HG02623 (cell line): ENCODE data around the gene TNFSF15.

Experiments
- ATAC-seq: cut with Tn5 transposase; IDR thresholded peaks from one replicate; pipeline ENCODE4 v1.9.1; 2021; ENCODE audit warnings: moderate library complexity; ENCODE audit not compliant: unreplicated experiment

Gene TNFSF15

DNA sequence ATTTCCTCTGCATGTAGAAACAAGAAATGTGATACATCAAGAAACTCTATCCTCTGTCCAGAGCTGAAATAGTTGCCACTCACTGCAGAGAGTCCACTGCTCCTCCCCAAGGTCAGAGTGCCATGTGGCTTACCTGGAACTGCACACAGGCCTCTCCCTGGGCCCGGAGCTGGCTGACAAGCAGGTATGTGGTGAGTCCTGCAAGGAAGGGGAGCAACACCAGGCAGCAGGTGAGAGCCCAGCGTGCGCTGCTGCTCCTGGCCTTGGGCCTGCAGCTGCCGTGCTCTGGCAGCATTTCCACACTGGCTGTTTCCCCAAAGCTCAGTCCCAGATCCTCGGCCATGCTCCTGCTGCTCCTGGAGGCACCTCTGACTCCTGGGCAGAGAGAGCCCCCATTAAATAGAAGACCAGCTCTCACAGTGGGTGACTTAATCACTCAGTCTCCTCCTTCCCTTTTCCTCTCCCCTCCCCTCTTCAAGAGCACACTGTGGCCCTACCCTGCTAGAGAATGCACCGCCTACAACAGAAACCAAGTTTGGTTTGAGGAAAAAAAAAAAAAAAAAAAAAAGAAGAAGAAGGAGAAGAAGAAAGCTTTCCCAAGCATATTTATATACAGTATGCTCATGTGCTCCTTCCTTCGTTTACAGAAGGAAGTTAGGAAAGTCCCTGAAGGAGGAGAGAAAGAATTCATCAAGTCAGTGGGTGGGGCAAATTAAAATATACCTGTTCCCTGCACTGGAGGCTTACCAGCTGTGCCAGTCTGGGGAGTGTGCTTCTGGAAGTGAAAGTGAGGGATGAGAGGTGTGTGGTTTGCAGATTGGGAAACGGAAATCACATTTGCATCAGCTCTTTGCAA is at the start of gene TNFSF15:
TSS of gene TNFSF15 (minus strand) at position 370 of the 856 bp plus-strand sequence. CDS start at position 343, 27 bp downstream.
- ATAC-seq = peak; percentile 96

DNA sequence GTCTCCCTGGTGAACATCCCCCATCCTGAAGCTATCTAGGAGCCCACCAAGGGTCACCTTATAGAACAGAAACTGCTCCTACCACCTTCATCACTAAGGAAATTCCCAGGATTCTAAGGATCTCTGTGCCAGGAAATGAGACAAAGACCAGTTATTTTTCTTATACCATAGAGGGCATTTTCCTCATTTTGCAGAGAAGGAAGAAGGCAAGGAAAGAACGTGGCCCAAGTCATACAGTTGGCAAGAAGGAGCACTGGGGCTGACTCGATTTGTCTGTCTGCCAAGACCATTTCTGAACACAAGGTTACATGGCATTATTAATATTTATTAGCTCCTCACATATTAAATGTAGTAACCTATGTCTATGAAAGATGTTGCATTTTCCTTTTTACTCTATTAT is 49.6 kb upstream of the TNFSF15 start:
- no peak for ATAC-seq

DNA sequence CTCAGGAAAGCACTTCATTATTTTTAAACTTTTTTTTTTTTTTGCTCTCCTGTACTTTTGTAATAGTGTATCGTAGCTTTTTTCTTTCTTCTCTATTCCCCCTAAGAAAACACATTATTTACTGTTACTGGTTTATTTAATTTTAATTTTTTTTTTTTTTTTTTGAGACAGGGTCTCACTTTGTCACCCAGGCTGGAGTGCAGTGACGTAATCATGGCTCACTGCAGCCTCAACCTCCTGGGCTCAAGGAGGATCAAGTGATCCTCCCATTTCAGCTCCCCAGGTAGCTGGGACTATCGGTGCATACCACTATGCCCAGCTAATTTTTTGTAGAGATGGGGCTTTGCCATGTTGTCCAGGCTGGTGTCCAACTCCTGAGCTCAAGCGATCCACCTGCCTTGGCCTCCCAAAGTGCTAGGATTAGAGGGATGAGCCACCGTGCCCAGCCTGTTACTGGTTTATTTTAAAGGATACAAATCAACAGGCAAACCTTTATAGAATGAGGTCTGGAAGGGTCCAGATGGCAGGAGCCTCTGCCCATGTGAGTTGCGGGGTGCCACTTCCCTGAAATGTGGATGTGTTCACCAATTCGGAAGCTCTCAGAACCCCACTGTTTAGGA is 49.0 kb upstream of the TNFSF15 start:
- ATAC-seq = no peak

DNA sequence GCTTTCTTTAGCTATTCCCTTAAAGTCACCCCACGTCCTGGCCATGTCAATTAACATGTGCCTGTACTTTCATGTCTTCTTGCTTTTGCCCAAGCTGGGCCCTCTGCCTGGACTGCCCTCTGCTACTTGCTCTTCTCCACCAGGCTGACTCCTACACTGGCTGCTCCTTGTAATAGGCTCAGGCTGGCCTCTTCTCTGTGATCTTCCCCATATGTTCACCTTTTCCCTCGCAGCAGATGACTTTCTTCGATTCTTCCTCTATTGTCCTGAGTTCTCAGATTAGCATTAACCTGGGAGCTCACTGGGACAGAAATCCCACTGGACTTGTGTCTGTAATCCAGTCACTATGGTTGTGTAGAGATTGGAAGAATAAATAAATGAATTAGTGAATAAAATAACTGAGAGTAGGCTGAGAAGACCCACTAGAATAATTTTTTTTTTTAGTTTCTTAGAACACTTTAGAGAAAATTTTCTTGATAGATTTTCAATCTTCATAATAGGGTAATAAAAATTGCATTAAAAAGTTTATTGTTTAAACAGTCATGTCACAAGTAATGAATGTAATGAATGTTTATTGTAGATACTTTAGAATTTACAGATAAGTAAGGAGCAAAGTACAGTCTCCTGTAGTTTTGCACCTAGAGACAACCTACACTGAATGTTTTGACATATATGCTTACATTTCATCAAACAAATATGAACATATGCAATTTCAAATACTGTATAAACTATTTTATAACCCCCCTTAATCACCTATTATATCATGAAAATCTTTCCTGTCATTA is 47.4 kb upstream of the TNFSF15 start:
- no peak for ATAC-seq

DNA sequence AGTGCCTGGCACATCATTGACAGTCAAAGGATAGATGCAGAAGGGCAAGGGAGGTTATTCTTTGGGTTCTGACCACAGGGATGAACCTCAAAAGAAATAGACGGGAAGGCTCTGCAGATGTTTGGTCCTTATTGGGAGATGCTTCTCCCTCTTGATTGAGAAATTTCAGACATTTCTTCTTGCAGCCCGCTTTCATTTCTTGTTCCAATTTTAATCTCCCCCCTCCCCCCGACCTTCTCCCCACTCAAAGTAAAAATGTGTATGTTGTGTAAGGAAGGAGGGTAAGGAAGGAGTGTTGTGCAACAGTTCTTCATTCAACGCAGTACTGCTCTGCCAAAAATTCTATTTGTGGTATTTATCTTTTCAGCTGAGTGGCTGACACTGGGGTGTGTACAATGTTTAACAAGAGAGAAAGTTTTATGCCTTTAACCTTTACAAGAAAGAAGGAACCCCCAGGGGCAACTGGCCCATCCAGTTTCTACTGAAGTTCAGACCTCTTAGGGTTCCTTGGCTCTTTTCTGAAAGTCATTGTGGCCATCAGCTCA is 46.3 kb upstream of the TNFSF15 start:
- ATAC-seq = no peak

DNA sequence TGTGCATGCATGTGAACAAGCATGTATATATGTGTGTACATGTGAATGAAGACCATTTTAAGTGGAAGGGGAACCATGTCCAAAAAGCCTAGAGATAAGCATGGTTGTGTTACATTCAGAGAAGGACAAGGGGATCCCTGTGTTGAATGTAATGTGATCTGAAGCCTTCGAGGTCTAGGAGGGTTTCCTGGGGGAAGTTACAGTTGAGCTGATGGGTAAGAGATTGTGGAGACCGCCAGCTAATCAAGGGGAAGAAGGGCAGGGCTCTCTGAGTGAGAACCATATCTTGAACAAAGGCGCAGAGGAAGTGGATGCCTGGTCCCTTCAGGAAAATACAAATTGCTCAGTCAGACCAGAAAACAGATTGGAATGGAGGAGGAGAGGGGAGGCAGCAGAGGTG is 45.5 kb upstream of the TNFSF15 start:
- no peak for ATAC-seq

DNA sequence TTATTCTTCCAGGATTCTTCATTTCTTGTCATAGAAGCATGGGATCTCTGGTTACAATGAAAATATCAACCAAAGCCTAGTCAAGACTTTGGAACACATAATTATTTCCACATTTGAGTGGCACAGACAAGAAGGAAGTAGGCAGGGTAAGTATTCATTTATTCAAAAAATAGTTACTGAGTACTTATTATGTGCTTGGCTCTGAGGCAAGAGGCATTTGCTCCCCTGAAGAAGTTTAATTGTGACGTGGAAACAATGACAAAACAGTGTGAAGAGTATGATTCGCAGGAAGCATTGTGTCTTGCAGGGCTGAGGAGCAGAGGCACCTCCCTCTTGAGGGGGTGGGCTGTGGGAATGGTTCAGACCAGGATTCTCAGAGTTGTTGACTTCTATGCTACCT is 45.0 kb upstream of the TNFSF15 start:
- no peak for ATAC-seq

DNA sequence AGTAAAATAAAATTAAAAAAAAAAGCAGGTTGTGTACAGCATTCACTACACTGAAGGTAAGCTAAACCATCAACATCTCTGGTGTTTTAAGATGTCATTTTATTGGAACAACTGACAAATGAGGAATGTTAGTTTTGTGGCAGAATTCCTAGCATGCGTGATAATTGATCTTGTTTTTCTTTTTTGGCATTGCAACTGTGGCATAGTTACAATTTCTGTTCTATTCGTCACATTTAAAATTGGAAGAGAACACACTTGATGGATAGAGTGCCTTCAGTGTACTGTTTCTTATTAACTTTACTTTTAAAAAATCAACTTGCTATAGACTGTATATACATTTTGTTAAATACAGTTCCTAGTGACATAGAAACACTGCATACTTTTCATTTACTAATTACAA is 43.6 kb upstream of the TNFSF15 start:
- ATAC-seq = no peak

DNA sequence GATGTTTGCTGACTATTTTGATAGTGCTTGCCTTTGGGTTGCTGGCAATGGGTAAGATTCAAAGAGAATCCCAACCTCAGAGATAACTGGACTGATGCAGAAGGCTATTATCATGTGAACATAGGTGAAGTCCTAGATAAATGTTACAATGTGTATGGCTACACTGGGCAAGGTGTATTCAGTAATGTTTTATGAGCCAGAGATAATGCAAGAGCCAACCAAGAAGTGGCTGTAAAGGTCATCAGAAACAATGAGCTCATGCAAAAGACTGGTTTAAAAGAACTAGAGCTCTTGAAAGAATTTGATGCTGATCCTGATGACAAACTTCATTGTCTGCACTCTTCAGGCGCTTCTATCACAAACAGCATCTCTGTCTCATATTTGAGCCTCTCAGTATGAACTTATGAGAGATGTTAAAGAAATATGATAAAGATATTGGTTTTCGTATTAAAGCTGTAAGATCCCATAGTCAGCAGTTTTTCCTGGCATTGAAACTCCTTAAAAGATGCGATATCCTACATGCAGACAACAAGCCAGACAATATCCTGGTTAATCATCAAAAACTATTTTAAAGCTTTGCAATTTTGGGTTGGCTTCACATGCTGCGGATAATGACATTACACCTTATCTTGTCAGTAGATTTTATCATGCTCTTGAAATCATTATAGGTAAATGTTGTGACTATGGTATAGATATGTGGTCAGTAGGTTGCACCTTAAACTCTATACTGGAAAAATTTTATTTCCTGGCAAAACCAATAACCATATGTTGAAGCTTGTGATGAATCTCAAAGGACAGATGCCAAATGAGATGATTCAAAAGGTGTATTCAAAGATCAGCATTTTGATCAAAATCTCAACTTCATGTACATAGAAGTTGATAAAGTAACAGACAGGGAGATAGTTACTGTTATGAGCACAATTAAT is 41.9 kb upstream of the TNFSF15 start:
- no peak for ATAC-seq

DNA sequence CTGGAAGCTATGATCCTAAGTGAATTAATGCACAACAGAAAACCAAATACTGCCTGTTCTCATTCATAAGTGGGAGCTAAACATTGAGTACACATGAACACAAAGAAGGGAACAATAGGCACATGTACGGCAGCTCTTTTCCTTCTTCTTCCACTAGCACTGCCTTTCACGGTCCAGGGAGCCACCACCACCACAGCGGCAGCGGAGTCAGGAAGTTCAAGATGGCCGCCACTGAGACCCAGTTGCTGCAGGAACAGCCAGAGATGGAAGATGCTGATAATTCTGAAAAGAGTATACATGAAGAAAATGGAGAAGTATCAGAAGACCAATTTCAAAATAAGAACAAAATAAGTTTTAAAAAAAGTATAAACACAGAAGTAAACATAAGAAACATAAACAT is 39.5 kb upstream of the TNFSF15 start:
- ATAC-seq = no peak

DNA sequence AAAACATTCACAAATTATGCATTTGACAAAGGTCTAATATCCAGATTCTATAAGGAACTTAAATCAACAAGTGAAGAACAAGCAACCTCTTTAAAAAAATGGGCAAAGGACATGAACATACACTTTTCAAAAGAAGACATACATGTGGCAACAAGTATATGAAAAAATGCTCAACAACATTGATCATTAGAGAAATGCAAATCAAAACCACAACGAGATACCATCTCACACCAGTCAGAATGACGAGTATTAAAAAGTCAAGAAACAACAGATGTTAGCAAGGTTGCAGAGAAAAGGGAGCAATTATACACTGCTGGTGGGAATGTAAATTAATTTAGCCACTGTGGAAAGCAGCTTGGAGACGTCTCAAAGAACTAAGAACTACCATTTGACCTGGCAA is 38.9 kb upstream of the TNFSF15 start:
- no peak for ATAC-seq

DNA sequence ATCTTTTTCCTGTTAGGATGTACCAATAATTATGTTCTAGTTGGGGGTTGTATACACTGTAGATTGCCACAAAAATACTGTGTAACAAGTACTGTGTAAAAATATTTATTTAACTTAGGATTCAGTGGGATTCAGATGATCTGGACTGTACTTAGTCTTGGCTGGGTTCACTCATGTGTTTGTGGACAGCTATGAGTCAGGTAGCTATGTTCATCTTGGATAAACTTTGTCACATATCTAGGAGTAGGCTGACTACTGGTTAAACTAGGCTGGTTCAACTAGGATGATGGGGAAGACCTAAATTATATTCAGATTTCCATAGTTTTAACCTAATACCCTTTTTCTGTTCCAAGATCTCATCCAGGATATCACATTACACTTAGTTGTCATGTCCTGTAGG is 32.1 kb upstream of the TNFSF15 start:
- no peak for ATAC-seq

DNA sequence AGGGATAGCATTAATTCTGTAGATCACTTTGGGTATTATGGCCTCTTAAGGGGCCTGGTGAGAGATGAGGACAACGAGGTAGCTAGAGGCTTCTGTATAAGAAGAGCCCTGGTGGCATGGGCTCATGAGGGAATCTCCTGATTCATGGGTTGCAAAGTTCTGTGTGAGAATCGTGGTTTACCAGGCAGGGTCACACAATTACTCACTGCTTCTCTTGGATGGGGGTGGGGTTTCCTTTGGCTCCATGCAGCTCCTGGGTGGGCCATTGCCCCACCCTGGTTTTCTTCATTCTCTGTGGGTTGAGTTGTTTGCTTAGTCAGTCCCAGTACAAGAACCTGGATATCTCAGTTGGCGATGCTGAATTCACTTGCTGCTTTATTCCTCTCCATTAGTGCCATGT is 30.9 kb upstream of the TNFSF15 start:
- no peak for ATAC-seq

DNA sequence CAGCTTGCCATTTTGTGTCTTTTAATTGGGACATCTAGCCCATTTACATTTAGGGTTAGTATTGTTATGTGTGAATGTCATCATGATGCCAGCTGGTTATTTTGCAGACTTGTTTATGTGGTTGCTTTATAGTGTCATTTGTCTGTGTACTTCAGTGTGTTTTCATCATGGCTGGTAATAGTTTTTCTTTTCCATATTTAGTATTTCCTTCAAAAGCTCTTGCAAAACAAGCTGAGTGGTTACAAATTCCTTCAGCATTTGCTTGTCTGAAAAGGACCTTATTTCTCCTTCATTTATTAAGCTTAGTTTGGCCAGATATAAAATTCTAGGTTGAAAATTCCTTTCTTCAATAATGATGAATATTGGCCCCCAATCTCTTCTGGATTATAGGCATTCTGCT is 28.5 kb upstream of the TNFSF15 start:
- ATAC-seq = no peak

DNA sequence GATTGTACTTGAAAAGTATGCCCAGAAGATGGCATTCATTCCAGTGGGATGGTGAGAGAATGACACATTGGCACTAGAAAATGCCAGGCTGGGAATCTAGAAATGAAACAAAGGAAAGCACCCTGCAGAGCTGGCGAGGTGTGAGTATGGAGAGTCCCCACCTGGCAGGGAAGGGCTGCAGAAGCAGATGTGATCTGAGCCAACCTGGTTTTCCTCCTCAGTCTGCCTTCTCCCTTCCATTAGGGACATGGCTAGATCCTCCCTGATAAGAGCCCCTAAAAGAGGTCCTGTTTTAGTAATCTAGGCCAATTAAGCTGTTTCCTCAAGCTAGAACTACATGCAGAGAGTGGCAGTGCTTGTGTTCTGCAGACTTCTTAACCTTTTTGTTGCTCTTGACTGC is 24.7 kb upstream of the TNFSF15 start:
- ATAC-seq = no peak

DNA sequence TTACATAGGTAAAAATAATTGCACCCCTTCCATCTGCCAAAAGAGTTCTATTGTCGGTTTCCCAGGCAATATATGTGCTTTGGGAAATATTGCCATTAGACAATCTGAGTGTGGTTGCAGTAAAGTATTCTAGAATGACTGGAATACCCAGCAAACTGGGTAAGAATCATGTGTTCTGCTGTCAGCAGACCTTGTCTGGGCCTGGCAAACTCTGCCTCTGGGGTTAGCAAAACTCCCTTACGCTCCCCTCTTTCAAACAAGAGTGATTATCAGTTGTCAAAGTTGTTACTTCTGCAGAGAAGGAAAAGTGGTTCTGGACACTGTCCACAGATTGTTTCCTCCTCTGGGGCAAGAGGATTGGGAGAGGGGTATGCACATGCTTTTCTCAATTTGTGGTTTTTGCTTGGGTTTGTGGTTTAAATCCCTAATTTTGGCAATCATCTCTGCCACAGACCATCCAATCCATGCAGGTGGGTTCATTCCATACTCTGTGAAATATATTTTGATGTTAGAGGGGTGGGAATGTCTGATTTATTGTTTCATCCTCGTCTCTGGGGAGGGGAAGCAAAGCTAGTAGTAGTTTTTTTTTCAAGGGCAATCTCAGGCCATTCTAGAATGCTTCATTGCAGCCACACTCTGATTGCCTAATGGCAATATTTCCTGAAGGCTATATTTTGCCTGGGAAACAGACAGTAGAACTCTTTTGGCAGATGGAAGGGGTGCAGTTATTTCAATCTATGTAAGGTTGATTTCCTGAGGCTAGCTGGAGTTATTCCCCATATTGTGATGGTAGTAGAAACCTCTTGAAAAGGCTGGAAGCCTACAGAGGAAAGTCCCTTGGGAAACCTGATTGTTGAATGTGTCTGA is 24.0 kb upstream of the TNFSF15 start:
- no peak for ATAC-seq

DNA sequence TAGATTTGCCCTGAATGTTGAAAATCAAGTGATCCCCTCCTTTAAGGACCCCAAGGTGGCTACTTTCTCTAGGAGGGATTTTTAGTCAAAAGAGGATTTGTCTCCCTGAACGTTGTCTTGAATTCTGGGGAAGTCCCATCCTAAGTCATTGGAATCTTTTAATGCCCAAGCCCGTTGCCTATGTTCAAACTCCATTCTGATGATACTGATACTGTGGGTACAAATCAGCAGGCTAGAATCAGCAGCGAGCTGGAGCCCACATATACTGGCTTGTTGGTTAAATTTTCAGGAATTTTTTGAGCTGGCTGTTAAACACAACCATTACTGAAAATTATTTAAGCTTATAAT is 22.4 kb upstream of the TNFSF15 start:
- no peak for ATAC-seq

DNA sequence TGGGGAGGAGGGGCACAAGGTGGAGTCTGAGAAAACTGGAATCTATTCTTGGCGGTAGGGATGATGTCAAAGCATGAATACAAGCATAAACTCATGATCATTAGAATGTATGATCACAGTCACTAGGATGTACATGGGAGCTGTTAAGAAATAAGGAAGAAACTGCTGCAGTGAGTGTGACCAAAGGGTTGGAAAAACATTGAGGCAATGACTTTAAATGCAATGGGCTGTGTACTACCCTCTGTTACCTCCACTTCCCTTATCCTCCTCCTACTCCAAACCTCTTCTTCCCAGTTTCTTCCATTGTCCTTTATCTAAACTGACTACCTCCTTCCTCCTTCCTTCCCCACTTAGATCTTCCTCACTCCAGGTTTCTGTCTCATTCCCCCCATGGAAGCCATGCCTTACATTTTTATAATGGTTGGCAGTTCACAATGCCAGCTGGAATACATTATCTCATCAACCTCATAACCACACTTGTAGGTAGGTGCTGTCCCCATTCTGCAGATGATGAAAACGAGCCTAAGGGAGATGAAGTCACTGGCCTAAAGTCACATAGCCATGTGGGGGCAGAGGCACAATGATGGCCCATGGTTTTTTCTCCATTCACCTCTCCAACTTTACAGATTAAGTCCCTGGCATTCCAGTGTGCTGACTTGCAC is 21.9 kb upstream of the TNFSF15 start:
- ATAC-seq = no peak

DNA sequence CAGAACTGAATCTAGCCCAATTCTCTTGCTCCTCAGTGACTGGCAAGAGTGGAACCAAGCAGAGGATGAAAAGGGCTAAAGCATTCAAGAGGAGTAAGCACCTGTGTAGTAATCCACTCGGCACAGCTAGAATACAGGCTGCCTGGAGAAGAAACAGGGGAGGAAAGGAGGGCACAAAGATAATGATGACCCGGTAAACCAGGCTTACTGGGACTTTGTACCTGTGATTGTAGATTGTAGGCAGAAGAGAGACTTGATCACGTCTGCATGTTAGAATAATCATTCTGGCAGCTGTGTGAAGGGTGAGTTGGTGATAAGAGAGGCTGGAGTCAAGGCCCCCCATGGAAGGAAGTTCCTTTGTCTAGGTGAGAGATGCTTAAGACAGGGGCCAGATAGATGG is 20.6 kb upstream of the TNFSF15 start:
- ATAC-seq = no peak
